Gastroesophageal sphincter (tissue), 3 donors: Measurements from ENCODE around the gene PON1.

Experiments used
- CTCF ChIP-seq, 4 experiments: fragments of 200-600 bp in 2 of 4; fragments of 450-650 bp in 2 of 4; sonication (generic) in 1 of 4; IDR thresholded peaks; one replicate each; pipeline ENCODE4 v1.5.1; 2017 to 2019; ENCODE audit warnings: antibody characterized with exemption in 4 of 4, mild to moderate bottlenecking in 2 of 4, moderate library complexity in 2 of 4
- EP300 ChIP-seq: sonication (generic); formaldehyde crosslinking; IDR thresholded peaks from one replicate; pipeline ENCODE4 v1.6.1; 2017; ENCODE audit warnings: antibody characterized with exemption, mild to moderate bottlenecking
- POLR2A ChIP-seq, 2 donors: fragments of 450-650 bp; IDR thresholded peaks; one replicate each; pipeline ENCODE4 v1.6.1; 2017; ENCODE audit warnings: antibody characterized with exemption in 2 of 2, mild to moderate bottlenecking in 2 of 2, moderate library complexity in 1 of 2
- POLR2AphosphoS5 ChIP-seq: sonication (generic); formaldehyde crosslinking; IDR thresholded peaks from one replicate; pipeline ENCODE4 v1.6.1; 2017; ENCODE audit warnings: antibody characterized with exemption

- TF ChIP-seq CTCF (IDR thresholded peaks at IDR 0.05) (no peak), POLR2AphosphoS5 (no peak), POLR2A (IDR thresholded peaks at IDR 0.05) (no peak), EP300 (no peak)
These were observed 19.3 kb downstream of the PON1 start for GRCh38 chr7:95304990-95305389.
